Lung (tissue), 12 donors: ENCODE results near the gene SHOC2. TPM values are rescaled to one million over a fixed set of nuclear protein-coding genes. Genes with fewer than 3 reads are reported as not detected.

Source experiments
- ATAC-seq: fragments of 200-7000 bp; cut with Tn5 transposase; one replicate; pipeline ENCODE4 v1.9.1; 2020; ENCODE audit warnings: moderate number of reproducible peaks; ENCODE audit not compliant: insufficient read depth, low FRiP score
- DNase-seq, 3 donors: peaks; one replicate each; pipeline ENCODE4 v3.0.0-alpha.2; 2013 to 2017
- H3K27ac ChIP-seq, 2 donors: one replicate each; pipeline ENCODE4 v1.5.1; 2013; ENCODE audit warnings: mild to moderate bottlenecking in 2 of 2, moderate library complexity in 2 of 2, control low read depth in 1 of 2, inconsistent platforms in 1 of 2, low read depth in 1 of 2, low read length in 1 of 2
- H3K27me3 ChIP-seq, 3 donors: one replicate each; pipeline ENCODE4 v1.5.1; 2013; ENCODE audit warnings: low read length in 2 of 3; ENCODE audit not compliant: control insufficient read depth in 3 of 3, insufficient read depth in 3 of 3
- H3K36me3 ChIP-seq, 4 donors: one replicate each; pipeline ENCODE4 v1.5.1; 2013; ENCODE audit warnings: low read length in 4 of 4, mild to moderate bottlenecking in 1 of 4, moderate library complexity in 1 of 4; ENCODE audit not compliant: control insufficient read depth in 4 of 4, insufficient read depth in 4 of 4
- H3K4me1 ChIP-seq, 5 donors: one replicate each; pipeline ENCODE4 v1.5.1; 2013; ENCODE audit warnings: low read length in 5 of 5, mild to moderate bottlenecking in 2 of 5, moderate library complexity in 1 of 5; ENCODE audit not compliant: control insufficient read depth in 5 of 5, insufficient read depth in 5 of 5
- H3K4me3 ChIP-seq: one replicate; pipeline ENCODE4 v1.5.1; 2013; ENCODE audit warnings: mild to moderate bottlenecking, control low read depth, moderate library complexity
- H3K9ac ChIP-seq, 2 donors: one replicate each; pipeline ENCODE4 v1.5.1; 2013; ENCODE audit warnings: low read length in 2 of 2, control low read depth in 1 of 2; ENCODE audit not compliant: insufficient read depth in 1 of 2
- H3K9me3 ChIP-seq, 4 donors: one replicate each; pipeline ENCODE4 v1.5.1; 2013; ENCODE audit warnings: low read length in 3 of 4, mild to moderate bottlenecking in 1 of 4, moderate library complexity in 1 of 4; ENCODE audit not compliant: control insufficient read depth in 4 of 4, insufficient read depth in 3 of 4
- CTCF ChIP-seq: IDR thresholded peaks from 2 replicates; pipeline ENCODE4 v1.5.1; 2012; ENCODE audit warnings: mild to moderate bottlenecking; ENCODE audit errors: control extremely low read depth, extremely low read depth
- WGBS, 2 donors: extraction: QIAGEN DNeasy Blood & Tissue Kit; methylation state at CpG; one replicate each; pipeline ENCODE4 v1.1.7; 2013; 5-methylcytosine and 5-hydroxymethylcytosine counted together
- polyA plus RNA-seq, 2 donors: library from polyadenylated mRNA; stranded (reverse); fragments of 200-250 nt; gene quantifications; one replicate each; pipeline ENCODE4 v1.2.1, GENCODE V29; 2013
- total RNA-seq, 2 donors: library from RNA; depleted of rRNA in 1 of 2; stranded (reverse); fragments of >200 nt in 1 of 2; gene quantifications; one replicate each; pipeline ENCODE4 v1.2.1, GENCODE V29; 2014 to 2021
- donor health status: control.
- donor health status: control.
- donor health status: Bipolar disorder and iron deficiency.
- donor health status: healthy.
- donor health status: DM: yes; HTN: yes; CAD: no.

The SHOC2 gene
- total and polyA plus RNA-seq, 4 donors, result 17.3 to 74.9 (median 35.3) TPM

GRCh38 chr10:110965216-110965615, 45.8 kb downstream of the SHOC2 start:
- Histone ChIP-seq H3K27me3 (no peaks in the 10 kb centered on the region), H3K4me3 (no peak overlapping the region), H3K9ac (no peak overlapping the region), H3K9me3 (no peaks in the 10 kb centered on the region), H3K27ac (no peak overlapping the region), H3K36me3 (peaks cover 0 to 2% (median under 1%) of the 10 kb centered on the region in 4 donors), H3K4me1 (peaks cover 0 to 9% (median 0%) of the 10 kb centered on the region in 5 donors)
- DNase-seq (no peak), ATAC-seq (no peak)
- no peak for TF ChIP-seq CTCF

- Histone ChIP-seq H3K36me3 (peaks cover 0 to 2% (median under 1%) of the 10 kb centered on the region in 4 donors), H3K9ac (no peak overlapping the region), H3K27ac (no peak overlapping the region), H3K9me3 (no peaks in the 10 kb centered on the region), H3K4me1 (peaks cover 0 to 7% (median 0%) of the 10 kb centered on the region in 5 donors), H3K27me3 (no peaks in the 10 kb centered on the region), H3K4me3 (no peak overlapping the region)
- DNase-seq, result no peak
- 93 to 100% methylated on average over 1 of the region's 1 CpG for WGBS, 2 donors
- no peak for ATAC-seq
- no peak for TF ChIP-seq CTCF
These were observed 46.7 kb downstream of the SHOC2 start for GRCh38 chr10:110966146-110966545.

- DNase-seq (no peak), ATAC-seq (no peak)
- Histone ChIP-seq H3K4me3 (no peak overlapping the region), H3K27ac (no peak overlapping the region), H3K9me3 (no peaks in the 10 kb centered on the region), H3K27me3 (no peaks in the 10 kb centered on the region), H3K9ac (no peak overlapping the region), H3K4me1 (peaks cover 0 to 7% (median 0%) of the 10 kb centered on the region in 5 donors), H3K36me3 (peaks cover 0 to 2% (median under 1%) of the 10 kb centered on the region in 4 donors)
- WGBS, 2 donors, result 60 to 82% methylated on average over 3 of the region's 3 CpGs
- TF ChIP-seq CTCF, result no peak
These were observed 47.7 kb downstream of the SHOC2 start for GRCh38 chr10:110967009-110967630.

- Histone ChIP-seq H3K9me3 (no peaks in the 10 kb centered on the region), H3K36me3 (peaks cover 0 to 2% (median under 1%) of the 10 kb centered on the region in 4 donors), H3K27me3 (no peaks in the 10 kb centered on the region), H3K4me3 (no peak overlapping the region), H3K27ac (no peak overlapping the region), H3K9ac (no peak overlapping the region), H3K4me1 (peaks cover 0 to 4% (median 0%) of the 10 kb centered on the region in 5 donors)
- 0% methylated on average over 1 of the region's 1 CpG for WGBS, 2 donors
- no peak for DNase-seq
- no peak for TF ChIP-seq CTCF
- no peak for ATAC-seq
These were observed 48.2 kb downstream of the SHOC2 start for GRCh38 chr10:110967645-110968044.
